ENCODE results near the gene DEUP1.
"Not testable (repeated sequence)": the region's sequence is repeated elsewhere in the genome, so short reads cannot be mapped to it uniquely, and the experiment has no call there.

The DEUP1 gene

GRCh38 chr11:93330446-93330984, at the start of gene DEUP1:
TSS of gene DEUP1 (plus strand) at chr11:93330742. CDS start at chr11:93332260, 1,518 bp downstream.
- DNase-seq, result no peak

GRCh38 chr11:93285430-93285829, 45.1 kb upstream of the DEUP1 start:
- no peak for DNase-seq

GRCh38 chr11:93287434-93287833, 43.1 kb upstream of the DEUP1 start:
- no peak for DNase-seq

- DNase-seq, result no peak
Observed at GRCh38 chr11:93288079-93288478, 42.5 kb upstream of the DEUP1 start.

GRCh38 chr11:93288767-93289166, 41.8 kb upstream of the DEUP1 start:
- no peak for DNase-seq

- no peak for DNase-seq
Observed at GRCh38 chr11:93289782-93290463, 40.6 kb upstream of the DEUP1 start.

GRCh38 chr11:93291110-93291509, 39.4 kb upstream of the DEUP1 start:
- no peak for DNase-seq

- DNase-seq, result no peak
Observed at GRCh38 chr11:93291898-93292297, 38.6 kb upstream of the DEUP1 start.

GRCh38 chr11:93295921-93296575, 34.5 kb upstream of the DEUP1 start:
- peak; percentile 27 for DNase-seq

- no peak for DNase-seq
Observed at GRCh38 chr11:93303689-93304088, 26.9 kb upstream of the DEUP1 start.

GRCh38 chr11:93314399-93314798, 16.1 kb upstream of the DEUP1 start:
- not testable (repeated sequence) for DNase-seq

GRCh38 chr11:93319224-93319839, 11.2 kb upstream of the DEUP1 start:
- DNase-seq, result no peak

- no peak for DNase-seq
Observed at GRCh38 chr11:93320230-93320629, 10.3 kb upstream of the DEUP1 start.

GRCh38 chr11:93322207-93322606, 8.3 kb upstream of the DEUP1 start:
- no peak for DNase-seq

- no peak for DNase-seq
Observed at GRCh38 chr11:93323747-93324146, 6.8 kb upstream of the DEUP1 start.

- no peak for DNase-seq
Observed at GRCh38 chr11:93324500-93324899, 6.0 kb upstream of the DEUP1 start.

- DNase-seq, result no peak
Observed at GRCh38 chr11:93326681-93327080, 3.9 kb upstream of the DEUP1 start.

- peak; percentile 2 for DNase-seq
Observed at GRCh38 chr11:93329936-93330445, 551 bp upstream of the DEUP1 start.

- no peak for DNase-seq
Observed at GRCh38 chr11:93340223-93340622, 9.7 kb downstream of the DEUP1 start.

GRCh38 chr11:93344855-93345333, 14.4 kb downstream of the DEUP1 start:
- no peak for DNase-seq

GRCh38 chr11:93348930-93349329, 18.4 kb downstream of the DEUP1 start:
- no peak for DNase-seq

GRCh38 chr11:93350835-93351234, 20.3 kb downstream of the DEUP1 start:
- DNase-seq, result no peak

- no peak for DNase-seq
Observed at GRCh38 chr11:93359396-93359795, 28.9 kb downstream of the DEUP1 start.

- no peak for DNase-seq
Observed at GRCh38 chr11:93361435-93361834, 30.9 kb downstream of the DEUP1 start.

Measured in NCI-H524 treated with DMSO at 0.1 percent for 48 hours (cell line).